Upper lobe of left lung (tissue), 6 donors: Measurements from ENCODE around the gene SYNPO. TPM values are rescaled to one million over a fixed set of nuclear protein-coding genes. Genes with fewer than 3 reads are reported as not detected.

ENCODE experiments used
- ATAC-seq, 2 donors: fragments of 200-7000 bp; cut with Tn5 transposase; one replicate each; pipeline ENCODE4 v1.9.1; 2022; ENCODE audit warnings: mild to moderate bottlenecking in 2 of 2, moderate library complexity in 2 of 2; ENCODE audit not compliant: low FRiP score in 2 of 2
- DNase-seq, 2 donors: peaks; one replicate each; pipeline ENCODE4 v3.0.0-alpha.2; 2019 to 2020
- H3K27ac ChIP-seq, 4 donors: fragments of 200-600 bp; sonication (generic); one replicate each; pipeline ENCODE4 v1.5.1; 2016 to 2019
- H3K27me3 ChIP-seq, 4 donors: fragments of 200-600 bp; sonication (generic); one replicate each; pipeline ENCODE4 v1.5.1; 2017 to 2019
- H3K36me3 ChIP-seq, 4 donors: fragments of 200-600 bp; sonication (generic); one replicate each; pipeline ENCODE4 v1.5.1; 2016 to 2019
- H3K4me1 ChIP-seq, 4 donors: fragments of 200-600 bp; sonication (generic); one replicate each; pipeline ENCODE4 v1.5.1; 2018 to 2019
- H3K4me3 ChIP-seq, 4 donors: fragments of 200-600 bp; sonication (generic); one replicate each; pipeline ENCODE4 v1.5.1; 2017 to 2019; ENCODE audit warnings: mild to moderate bottlenecking in 2 of 4, moderate library complexity in 1 of 4
- H3K9me3 ChIP-seq, 4 donors: fragments of 200-600 bp; sonication (generic); one replicate each; pipeline ENCODE4 v1.5.1; 2018 to 2019
- CTCF ChIP-seq, 6 experiments: fragments of 450-650 bp in 4 of 6; fragments of 200-600 bp in 2 of 6; sonication (generic) in 2 of 6; IDR thresholded peaks; one replicate each; pipeline ENCODE4 v1.5.1; 2016 to 2019; ENCODE audit warnings: antibody characterized with exemption in 6 of 6
- EP300 ChIP-seq, 4 donors: sonication (generic); formaldehyde crosslinking; IDR thresholded peaks; one replicate each; pipeline ENCODE4 v1.5.1; 2017; ENCODE audit warnings: antibody characterized with exemption in 4 of 4, control low read depth in 2 of 4
- POLR2A ChIP-seq, 4 donors: fragments of 450-650 bp; IDR thresholded peaks; one replicate each; pipeline ENCODE4 v1.5.1; 2016 to 2017; ENCODE audit warnings: antibody characterized with exemption in 4 of 4, mild to moderate bottlenecking in 2 of 4
- POLR2AphosphoS5 ChIP-seq, 2 donors: sonication (generic); formaldehyde crosslinking; IDR thresholded peaks; one replicate each; pipeline ENCODE4 v1.5.1; 2017; ENCODE audit warnings: antibody characterized with exemption in 2 of 2
- WGBS, 2 donors: methylation state at CpG; one replicate each; pipeline ENCODE4 v1.1.5; 2017 to 2018; 5-methylcytosine and 5-hydroxymethylcytosine counted together
- total RNA-seq, 6 donors: library from RNA; depleted of rRNA in 4 of 6; stranded (reverse); fragments of >200 nt in 4 of 6; gene quantifications; one replicate each; pipeline versions ENCODE4 v1.1.0 to v1.2.1, GENCODE V29; 2016 to 2021
- donor health status: DM: no; HTN: no; CAD: no; lungs with moderate emphysema.
- donor health status: DM: no; HTN: yes; CAD: no; lungs with severe emphysema.

The SYNPO gene
- total RNA-seq, 6 donors from 2014 or later = 41.9 to 150 (median 84.3) TPM

- H3K4me3 ChIP-seq = no peak overlapping the region
- peaks cover 70 to 95% (median 85%) of the 10 kb centered on the region in 4 donors for H3K36me3 ChIP-seq
- TF ChIP-seq POLR2A (IDR thresholded peaks at IDR 0.05) (no peak), EP300 (IDR thresholded peaks at IDR 0.05) (no peak), POLR2AphosphoS5 (IDR thresholded peaks at IDR 0.05) (no peak), CTCF (IDR thresholded peaks at IDR 0.05) (no peak)
- WGBS, 2 donors = 83 to 84% methylated on average over 3 of the region's 3 CpGs
- H3K4me1 ChIP-seq = peaks cover 8 to 9% (median 9%) of the 10 kb centered on the region in 4 donors
- no peak for ATAC-seq
- DNase-seq = no peak
- H3K27ac ChIP-seq = no peak overlapping the region
- no peaks in the 10 kb centered on the region for H3K27me3 ChIP-seq
- H3K9me3 ChIP-seq = no peaks in the 10 kb centered on the region
These were observed 54.2 kb downstream of the SYNPO start for GRCh38 chr5:150694612-150695011.

DNA sequence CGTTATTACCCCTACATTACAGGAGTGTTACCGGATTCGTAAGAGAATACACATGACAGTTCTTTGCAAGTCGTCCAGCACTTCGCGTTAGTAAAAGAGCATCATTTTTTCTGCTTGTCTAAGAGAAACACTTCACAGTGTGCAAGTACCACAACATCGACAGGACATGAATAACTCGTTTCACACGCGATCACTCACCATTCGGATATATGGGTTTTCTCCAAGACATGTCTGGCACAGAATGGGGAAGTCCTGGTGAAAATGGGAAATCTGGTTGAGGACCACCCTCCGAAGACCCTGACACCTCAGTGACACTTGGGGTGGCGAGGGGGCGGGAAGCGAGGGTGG, 59.8 kb downstream of the SYNPO start:
- H3K27me3 ChIP-seq = no peaks in the 10 kb centered on the region
- DNase-seq = no peak
- peaks cover 30 to 41% (median 37%) of the 10 kb centered on the region in 4 donors for H3K36me3 ChIP-seq
- no peak for TF ChIP-seq POLR2AphosphoS5 (IDR thresholded peaks at IDR 0.05)
- no peak for TF ChIP-seq POLR2A (IDR thresholded peaks at IDR 0.05)
- TF ChIP-seq CTCF (IDR thresholded peaks at IDR 0.05) = no peak
- TF ChIP-seq EP300 (IDR thresholded peaks at IDR 0.05) = no peak
- 1 to 2% methylated on average over 14 to 15 of the region's 15 CpGs for WGBS, 2 donors
- peak overlapping the region; percentile 70 to 97 (median 89) for H3K4me3 ChIP-seq
- peak in 1 of 2 donors; percentile 9 for ATAC-seq
- no peaks in the 10 kb centered on the region for H3K9me3 ChIP-seq
- H3K27ac ChIP-seq = peak overlapping the region; percentile 92 to 100 (median 97)
- H3K4me1 ChIP-seq = peaks cover 12 to 20% (median 15%) of the 10 kb centered on the region in 4 donors

- Histone ChIP-seq H3K27ac (peak within 1 kb of the TSS; percentile 92 to 100 (median 97)), H3K4me3 (peak within 1 kb of the TSS; percentile 70 to 97 (median 89)), H3K27me3 (no peaks in the 10 kb centered on the region), H3K9me3 (no peaks in the 10 kb centered on the region), H3K4me1 (peaks cover 12 to 20% (median 15%) of the 10 kb centered on the region in 4 donors), H3K36me3 (peaks cover 25 to 35% (median 31%) of the 10 kb centered on the region in 4 donors)
- DNase-seq = peak; percentile 94 to 97
- WGBS, 2 donors = 0 to 1% methylated on average over 37 to 59 of the region's 59 CpGs
- TF ChIP-seq POLR2A (IDR thresholded peaks at IDR 0.05) (peak in 3 of 4 donors; percentile 67 to 89 (median 68)), CTCF (IDR thresholded peaks at IDR 0.05) (peak; percentile 51 to 73 (median 64)), POLR2AphosphoS5 (IDR thresholded peaks at IDR 0.05) (peak; percentile 78 to 95), EP300 (IDR thresholded peaks at IDR 0.05) (no peak)
- peak; percentile 96 to 99 for ATAC-seq
These were observed 60.3 kb downstream of the SYNPO start, which contains the start of gene RBM22 for GRCh38 chr5:150700594-150701377. Gene RBM22 (minus strand): TSS chr5:150701062. CDS start chr5:150700985, 77 bp downstream.

- Histone ChIP-seq H3K9me3 (no peaks in the 10 kb centered on the region), H3K27ac (no peak overlapping the region), H3K27me3 (no peaks in the 10 kb centered on the region), H3K4me3 (no peak overlapping the region), H3K4me1 (peaks cover 12 to 19% (median 14%) of the 10 kb centered on the region in 4 donors), H3K36me3 (peaks cover 0 to 14% (median 4%) of the 10 kb centered on the region in 4 donors)
- ATAC-seq (no peak), DNase-seq (no peak)
- TF ChIP-seq POLR2A (IDR thresholded peaks at IDR 0.05) (no peak), EP300 (IDR thresholded peaks at IDR 0.05) (no peak), POLR2AphosphoS5 (IDR thresholded peaks at IDR 0.05) (no peak), CTCF (IDR thresholded peaks at IDR 0.05) (no peak)
- 69 to 76% methylated on average over 3 of the region's 3 CpGs for WGBS, 2 donors
These were observed 63.3 kb downstream of the SYNPO start for GRCh38 chr5:150703762-150704161.
